Activated CD8-positive, alpha-beta T cell treated with anti-CD3 and anti-CD28 coated beads, Interleukin-2, amount 10 ng/mL, durations not matched to agents 7 days and 5 days (primary cell): ENCODE data around the gene LRRIQ3. TPM values are rescaled to one million over a fixed set of nuclear protein-coding genes. Genes with fewer than 3 reads are reported as not detected.
"Not testable (repeated sequence)": the region's sequence is repeated elsewhere in the genome, so short reads cannot be mapped to it uniquely, and the experiment has no call there.

Experiments
- ATAC-seq: fragments of 150-1000 bp; cut with Tn5 transposase; one replicate; pipeline ENCODE4 v1.10.0; 2021; ENCODE audit warnings: moderate library complexity
- CTCF ChIA-PET: fragments of 350-600 bp; sonication (Branson Sonifier 250); formaldehyde crosslinking; loops from one replicate; lab custom pipeline; 2021; ENCODE audit warnings: antibody characterized with exemption; lab: Charles Lee
- POLR2A ChIA-PET: fragments of 350-600 bp; sonication (Branson Sonifier 250); formaldehyde crosslinking; loops from one replicate; lab custom pipeline; 2021; ENCODE audit warnings: antibody characterized with exemption; lab: Charles Lee
- DNase-seq: peaks from one replicate; pipeline ENCODE4 v3.0.0-alpha.2; 2020
- H3K27ac Mint-ChIP-seq: one replicate; pipeline ENCODE4 v1.8.0; 2021; ENCODE audit warnings: mild to moderate bottlenecking, mixed read lengths
- H3K27me3 Mint-ChIP-seq: one replicate; pipeline ENCODE4 v1.8.0; 2021; ENCODE audit warnings: low read depth, mixed read lengths
- H3K36me3 Mint-ChIP-seq: one replicate; pipeline ENCODE4 v1.8.0; 2021; ENCODE audit warnings: low read depth, mixed read lengths
- H3K4me1 Mint-ChIP-seq: one replicate; pipeline ENCODE4 v1.8.0; 2021; ENCODE audit warnings: low read depth, mixed read lengths
- H3K4me3 Mint-ChIP-seq: one replicate; pipeline ENCODE4 v1.8.0; 2021; ENCODE audit warnings: mild to moderate bottlenecking, mixed read lengths
- H3K9me3 Mint-ChIP-seq: one replicate; pipeline ENCODE4 v1.8.0; 2022; ENCODE audit warnings: mixed read lengths; ENCODE audit not compliant: insufficient read depth
- total RNA-seq, 2 experiments: library from RNA; stranded (reverse); gene quantifications; one replicate each; pipeline ENCODE4 v1.2.3, GENCODE V29; 2021

The LRRIQ3 gene
- total RNA-seq, 2 experiments from 2014 or later: 0.37 to 0.45 TPM

- DNase-seq: no peak
- ATAC-seq: no peak
- peaks cover 6% of the 10 kb centered on the region for H3K36me3 Mint-ChIP-seq
- CTCF ChIA-PET: no interaction called here
- no peaks in the 10 kb centered on the region for H3K9me3 Mint-ChIP-seq
- no peak overlapping the region for H3K4me3 Mint-ChIP-seq
- no peaks in the 10 kb centered on the region for H3K27me3 Mint-ChIP-seq
- no peak overlapping the region for H3K27ac Mint-ChIP-seq
- POLR2A ChIA-PET: no interaction called here
- peaks cover 14% of the 10 kb centered on the region for H3K4me1 Mint-ChIP-seq
Observed at GRCh38 chr1:74199504-74199903, 1.5 kb upstream of the LRRIQ3 start.

- no peaks in the 10 kb centered on the region for H3K9me3 Mint-ChIP-seq
- H3K27ac Mint-ChIP-seq: peak overlapping the region; percentile 86
- H3K27me3 Mint-ChIP-seq: no peaks in the 10 kb centered on the region
- CTCF ChIA-PET: interaction anchor here (1.4 kb wide), 1 partner anchor 10 kb away, joined by 5 read pairs; no protein-coding TSS in a partner anchor
- DNase-seq: no peak
- no peak for ATAC-seq
- POLR2A ChIA-PET: interaction anchor here (1.4 kb wide), 1 partner anchor 10 kb away, joined by 5 read pairs; no protein-coding TSS in a partner anchor
- peaks cover 14% of the 10 kb centered on the region for H3K4me1 Mint-ChIP-seq
- peak overlapping the region; percentile 85 for H3K4me3 Mint-ChIP-seq
- H3K36me3 Mint-ChIP-seq: peaks cover 4% of the 10 kb centered on the region
Observed at GRCh38 chr1:74197255-74197654, 721 bp downstream of the LRRIQ3 start.

GRCh38 chr1:74195339-74195738 lies 2.6 kb downstream of the LRRIQ3 start:
- Mint-ChIP-seq H3K27me3 (no peaks in the 10 kb centered on the region), H3K27ac (no peak overlapping the region), H3K4me1 (peaks cover 14% of the 10 kb centered on the region), H3K4me3 (no peak overlapping the region), H3K9me3 (no peaks in the 10 kb centered on the region), H3K36me3 (no peaks in the 10 kb centered on the region)
- ChIA-PET CTCF (no interaction called here), POLR2A (no interaction called here)
- ATAC-seq (no peak), DNase-seq (no peak)

- no peak overlapping the region for H3K4me3 Mint-ChIP-seq
- H3K27me3 Mint-ChIP-seq: no peaks in the 10 kb centered on the region
- DNase-seq: no peak
- no peak overlapping the region for H3K27ac Mint-ChIP-seq
- POLR2A ChIA-PET: no interaction called here
- H3K9me3 Mint-ChIP-seq: no peaks in the 10 kb centered on the region
- peaks cover 8% of the 10 kb centered on the region for H3K4me1 Mint-ChIP-seq
- CTCF ChIA-PET: no interaction called here
- no peak for ATAC-seq
- no peaks in the 10 kb centered on the region for H3K36me3 Mint-ChIP-seq
Observed at GRCh38 chr1:74193908-74194307, 4.1 kb downstream of the LRRIQ3 start.

GRCh38 chr1:74180490-74180889 lies 17.5 kb downstream of the LRRIQ3 start:
- H3K27ac Mint-ChIP-seq: no peak overlapping the region
- H3K27me3 Mint-ChIP-seq: no peaks in the 10 kb centered on the region
- no peaks in the 10 kb centered on the region for H3K36me3 Mint-ChIP-seq
- no peaks in the 10 kb centered on the region for H3K4me1 Mint-ChIP-seq
- ChIA-PET POLR2A (no interaction called here), CTCF (no interaction called here)
- no peak overlapping the region for H3K4me3 Mint-ChIP-seq
- no peak for ATAC-seq
- no peaks in the 10 kb centered on the region for H3K9me3 Mint-ChIP-seq
- DNase-seq: no peak

GRCh38 chr1:74174423-74174822 lies 23.6 kb downstream of the LRRIQ3 start:
- POLR2A ChIA-PET, H3K4me1 Mint-ChIP-seq, DNase-seq, CTCF ChIA-PET, H3K4me3 Mint-ChIP-seq, H3K27me3 Mint-ChIP-seq, H3K36me3 Mint-ChIP-seq, ATAC-seq, H3K27ac Mint-ChIP-seq, H3K9me3 Mint-ChIP-seq: not testable (repeated sequence)

- Mint-ChIP-seq H3K9me3 (no peaks in the 10 kb centered on the region), H3K27ac (no peak overlapping the region), H3K4me3 (no peak overlapping the region), H3K36me3 (no peaks in the 10 kb centered on the region), H3K27me3 (no peaks in the 10 kb centered on the region), H3K4me1 (no peaks in the 10 kb centered on the region)
- CTCF ChIA-PET: no interaction called here
- no peak for DNase-seq
- no peak for ATAC-seq
- POLR2A ChIA-PET: no interaction called here
Observed at GRCh38 chr1:74162333-74162732, 35.6 kb downstream of the LRRIQ3 start.

GRCh38 chr1:74161497-74161896 lies 36.5 kb downstream of the LRRIQ3 start:
- Mint-ChIP-seq H3K36me3 (no peaks in the 10 kb centered on the region), H3K27ac (no peak overlapping the region), H3K4me3 (no peak overlapping the region), H3K9me3 (no peaks in the 10 kb centered on the region), H3K4me1 (no peaks in the 10 kb centered on the region), H3K27me3 (no peaks in the 10 kb centered on the region)
- CTCF ChIA-PET: no interaction called here
- DNase-seq (no peak), ATAC-seq (no peak)
- POLR2A ChIA-PET: no interaction called here

GRCh38 chr1:74160046-74160445 lies 37.9 kb downstream of the LRRIQ3 start:
- no peak overlapping the region for H3K27ac Mint-ChIP-seq
- ChIA-PET POLR2A (no interaction called here), CTCF (no interaction called here)
- DNase-seq (no peak), ATAC-seq (no peak)
- H3K36me3 Mint-ChIP-seq: no peaks in the 10 kb centered on the region
- H3K9me3 Mint-ChIP-seq: no peaks in the 10 kb centered on the region
- no peak overlapping the region for H3K4me3 Mint-ChIP-seq
- H3K4me1 Mint-ChIP-seq: no peaks in the 10 kb centered on the region
- H3K27me3 Mint-ChIP-seq: no peaks in the 10 kb centered on the region

GRCh38 chr1:74145086-74145485 lies 52.9 kb downstream of the LRRIQ3 start:
- DNase-seq (no peak), ATAC-seq (no peak)
- Mint-ChIP-seq H3K4me3 (no peak overlapping the region), H3K4me1 (no peaks in the 10 kb centered on the region), H3K27me3 (no peaks in the 10 kb centered on the region), H3K9me3 (no peaks in the 10 kb centered on the region), H3K27ac (no peak overlapping the region), H3K36me3 (no peaks in the 10 kb centered on the region)
- ChIA-PET POLR2A (interaction anchor here (0.5 kb wide), 1 partner anchor 181 kb away, joined by 3 read pairs; no protein-coding TSS in a partner anchor), CTCF (no interaction called here)

GRCh38 chr1:74117370-74117769 lies 80.6 kb downstream of the LRRIQ3 start:
- ATAC-seq, H3K4me3 Mint-ChIP-seq, H3K27ac Mint-ChIP-seq, H3K4me1 Mint-ChIP-seq, H3K27me3 Mint-ChIP-seq, H3K36me3 Mint-ChIP-seq, POLR2A ChIA-PET, H3K9me3 Mint-ChIP-seq, CTCF ChIA-PET, DNase-seq: not testable (repeated sequence)

- H3K27me3 Mint-ChIP-seq: no peaks in the 10 kb centered on the region
- no peak for ATAC-seq
- CTCF ChIA-PET: no interaction called here
Observed at GRCh38 chr1:74113333-74113732, 84.6 kb downstream of the LRRIQ3 start.

GRCh38 chr1:74107394-74107793 lies 90.6 kb downstream of the LRRIQ3 start:
- ChIA-PET POLR2A (no interaction called here), CTCF (no interaction called here)
- no peak for ATAC-seq
- Mint-ChIP-seq H3K36me3 (no peaks in the 10 kb centered on the region), H3K9me3 (no peaks in the 10 kb centered on the region), H3K27ac (no peak overlapping the region), H3K4me1 (no peaks in the 10 kb centered on the region), H3K27me3 (no peaks in the 10 kb centered on the region), H3K4me3 (no peak overlapping the region)
- no peak for DNase-seq

More at GRCh38 chr1:74113333-74113732, 84.6 kb downstream of the LRRIQ3 start:
- H3K36me3 Mint-ChIP-seq: no peaks in the 10 kb centered on the region
- H3K9me3 Mint-ChIP-seq: no peaks in the 10 kb centered on the region
- no peaks in the 10 kb centered on the region for H3K4me1 Mint-ChIP-seq
- no peak overlapping the region for H3K4me3 Mint-ChIP-seq
- no peak for DNase-seq
- no peak overlapping the region for H3K27ac Mint-ChIP-seq
- POLR2A ChIA-PET: no interaction called here
